Stimulated activated CD8-positive, alpha-beta memory T cell treated with anti-CD3 and anti-CD28 coated beads, Interleukin-4, amount 100 ng/mL, for 1 hour (primary cell): Measurements from ENCODE around the gene OPRL1.

Experiments used
- DNase-seq, 2 donors: peaks; one replicate each; pipeline ENCODE4 v3.0.0-alpha.2; 2020; ENCODE audit warnings: low read depth in 2 of 2, low spot score in 1 of 2

The OPRL1 gene

DNA sequence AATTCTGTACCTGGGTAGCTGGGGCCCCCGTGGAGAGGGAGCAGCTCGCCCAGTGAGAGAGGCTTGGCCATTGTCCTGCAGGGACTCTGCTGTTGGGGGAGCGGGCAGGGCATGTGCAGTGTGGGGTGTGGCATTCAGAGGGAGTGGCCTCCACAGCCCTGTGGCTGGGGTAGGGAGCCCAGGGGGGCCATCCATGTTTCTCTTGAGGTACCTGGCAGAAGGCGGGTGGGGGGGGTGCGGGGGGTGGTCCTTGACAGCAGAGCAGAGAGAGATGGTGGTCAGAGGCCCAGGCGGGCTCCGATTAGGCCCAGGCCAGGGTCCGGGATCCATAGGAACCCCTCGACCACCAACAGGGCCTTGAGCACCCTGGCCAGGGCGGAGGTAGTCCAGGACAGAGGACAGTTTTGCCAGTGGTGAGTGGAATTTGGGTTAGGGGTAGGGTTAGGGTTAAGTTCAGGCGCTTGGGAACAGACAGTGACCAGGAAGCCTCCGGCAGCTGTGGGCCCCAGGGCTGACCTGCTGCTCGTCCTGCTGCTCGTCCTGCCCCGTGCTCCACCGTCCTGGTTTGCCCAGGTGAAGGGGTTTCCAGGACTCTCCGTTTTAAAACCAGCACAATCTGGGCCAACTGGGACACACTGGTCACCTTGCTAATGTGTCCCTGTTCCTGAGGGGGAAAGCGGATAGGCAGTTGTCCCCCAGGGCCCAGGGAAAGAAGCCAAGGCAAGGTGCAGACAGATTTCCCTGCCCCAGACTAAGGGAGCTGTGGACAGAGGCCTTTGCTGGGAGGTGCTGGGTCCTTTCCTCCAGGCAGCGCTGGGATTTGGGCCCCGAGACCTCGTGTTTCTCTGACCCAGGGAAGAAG, 59.5 kb downstream of the OPRL1 start:
- no peak for DNase-seq

- no peak for DNase-seq
Measured at GRCh38 chr20:64140061-64140931, 60.4 kb downstream of the OPRL1 start.

DNA sequence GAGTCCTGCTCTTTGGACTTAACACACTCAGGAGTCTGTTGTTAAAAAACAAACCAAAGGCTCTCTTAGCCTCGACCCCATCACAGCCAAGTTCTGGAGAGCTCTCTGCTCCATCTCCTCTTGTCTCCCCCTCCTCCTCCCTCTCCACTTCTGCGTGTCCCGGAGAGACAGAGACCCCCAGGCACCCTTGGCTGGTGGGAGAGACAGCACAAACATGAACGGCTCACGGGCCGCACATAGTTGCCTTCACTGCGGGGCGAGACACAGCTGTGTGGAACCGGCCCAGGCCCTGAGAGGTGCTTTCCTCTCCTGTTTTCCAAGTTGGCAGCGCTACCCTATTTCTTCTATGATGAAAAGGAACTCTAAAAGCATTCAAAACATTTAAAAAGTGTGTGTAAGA, 61.1 kb downstream of the OPRL1 start:
- no peak for DNase-seq

- DNase-seq: no peak
Measured at GRCh38 chr20:64142590-64142989, 62.7 kb downstream of the OPRL1 start.

DNA sequence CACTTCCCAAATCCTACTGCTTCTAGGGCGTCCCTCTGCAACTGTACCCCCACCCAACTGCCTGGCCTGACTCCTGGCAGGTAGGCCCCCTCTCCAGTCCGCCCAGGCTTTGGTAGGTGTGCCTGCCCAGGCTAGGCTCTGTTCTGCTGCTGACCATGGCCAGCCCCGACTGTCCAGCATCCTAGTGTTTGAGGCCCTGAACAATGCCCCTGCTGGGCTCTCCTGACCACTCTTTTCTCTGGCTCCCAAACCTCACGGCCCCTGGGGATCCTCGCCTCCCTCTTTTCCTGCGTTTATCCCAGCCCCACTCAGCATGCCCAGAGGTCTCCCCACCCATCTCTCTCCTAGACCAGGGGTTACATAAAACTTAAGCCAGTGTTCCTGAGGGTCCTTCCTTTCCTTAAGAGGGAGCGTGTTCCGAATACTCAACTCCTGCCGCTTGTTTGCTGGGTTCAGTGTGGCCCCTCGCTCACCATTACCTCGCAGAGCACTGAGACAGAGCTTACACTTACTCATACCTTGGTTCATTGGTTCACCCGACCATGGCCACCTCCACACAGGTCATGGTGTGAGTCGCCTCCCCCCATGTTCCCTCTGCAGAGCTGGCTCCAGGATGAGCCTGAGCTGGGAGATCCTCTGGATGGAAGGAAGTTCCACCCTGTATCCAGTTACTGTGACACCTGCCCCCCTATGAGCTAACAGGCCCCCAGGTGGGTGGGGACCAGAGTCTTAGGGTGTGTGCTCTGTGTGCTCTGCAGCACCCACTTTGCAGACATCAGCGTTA, 63.3 kb downstream of the OPRL1 start:
- no peak for DNase-seq

DNA sequence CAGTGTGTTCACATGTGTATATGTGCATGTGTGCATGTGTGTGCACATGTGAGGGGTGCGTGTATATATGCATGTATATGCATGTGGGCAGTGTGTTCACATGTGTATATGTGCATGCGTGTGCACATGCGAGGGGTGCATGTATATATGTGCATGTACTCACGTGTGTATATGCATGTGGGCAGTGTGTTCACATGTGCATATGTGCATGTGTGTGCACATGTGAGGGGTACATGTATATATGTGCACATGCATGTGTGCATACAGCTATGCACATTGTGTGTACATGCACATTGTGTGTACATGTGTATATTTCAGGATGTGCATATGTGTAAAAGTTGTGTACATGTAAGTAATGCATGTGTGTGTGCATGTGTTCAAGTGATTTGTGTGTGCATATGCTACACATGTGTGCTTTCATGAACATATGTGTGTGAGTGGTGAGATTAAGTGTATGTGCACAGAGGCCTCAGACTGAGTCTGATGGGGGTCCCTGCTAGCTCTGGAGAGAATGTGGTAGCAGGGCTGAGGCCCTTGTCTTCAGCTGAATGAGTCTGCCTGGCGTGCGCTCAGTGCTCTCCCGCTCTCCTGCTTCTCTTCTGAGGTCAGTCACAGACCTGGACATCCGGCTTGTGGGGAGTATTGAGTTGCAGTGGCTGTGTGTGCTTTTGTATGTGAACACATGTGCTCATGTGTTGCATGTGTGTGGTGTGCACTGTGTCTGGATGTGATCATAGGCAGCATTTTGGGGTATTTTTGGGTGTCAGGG, 64.4 kb downstream of the OPRL1 start:
- DNase-seq: no peak

- DNase-seq: no peak
Measured at GRCh38 chr20:64145458-64146300, 65.8 kb downstream of the OPRL1 start.

- DNase-seq: no peak
Measured at GRCh38 chr20:64146301-64146935, 66.5 kb downstream of the OPRL1 start.

- DNase-seq: no peak
Measured at GRCh38 chr20:64146936-64147477, 67.1 kb downstream of the OPRL1 start.

DNA sequence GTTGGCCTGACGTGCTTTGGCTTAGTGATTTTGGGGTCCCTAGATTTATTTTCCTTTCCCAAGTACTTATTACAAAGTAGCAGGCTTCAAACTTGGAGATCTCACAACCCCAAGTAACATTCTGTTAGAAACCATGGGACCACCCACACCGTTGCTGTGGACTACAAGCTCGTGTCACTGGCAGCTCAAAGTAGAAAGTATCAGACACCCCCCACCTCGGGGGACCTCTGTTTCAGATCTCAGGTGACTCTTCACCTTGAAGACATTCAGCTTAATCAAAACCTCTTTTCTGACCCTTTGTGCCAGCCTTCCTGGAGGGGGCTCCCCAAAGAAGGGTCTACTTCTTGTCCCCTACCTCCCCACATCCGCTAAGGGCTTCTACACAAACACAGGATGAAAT, 68.7 kb downstream of the OPRL1 start:
- no peak for DNase-seq

DNA sequence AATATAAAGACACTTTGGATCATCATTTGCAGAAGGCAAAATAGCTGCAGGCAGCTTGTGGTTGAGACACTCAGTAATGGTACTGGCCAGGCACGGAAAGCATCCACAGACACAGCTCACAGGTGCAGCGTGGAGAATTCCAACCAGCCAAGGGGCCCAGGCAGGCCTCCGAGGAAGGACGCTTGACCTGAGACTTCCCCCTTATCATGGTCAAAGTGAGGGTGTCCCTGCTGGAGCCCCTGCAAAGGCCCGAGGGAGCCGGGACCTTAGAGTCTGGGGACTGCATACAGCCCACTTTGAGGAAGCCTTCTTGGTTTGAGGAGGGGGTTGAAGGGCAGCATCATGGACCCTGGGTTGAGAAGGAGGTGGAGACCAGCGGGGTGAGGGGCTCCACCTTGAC, 69.3 kb downstream of the OPRL1 start:
- DNase-seq: no peak

GRCh38 chr20:64149809-64150560, 70.1 kb downstream of the OPRL1 start:
- no peak for DNase-seq
